H1 (cell line): ENCODE measurements around the gene TTPAL. TPM values are rescaled to one million over a fixed set of nuclear protein-coding genes. Genes with fewer than 3 reads are reported as not detected.

ENCODE experiments used
- CBX5 ChIP-seq: fragments of 300-800, 300-1000 bp; sonication (generic); IDR thresholded peaks from 2 replicates; pipeline ENCODE4 v1.7.1; 2016; ENCODE audit warnings: antibody characterized with exemption, low read length, low read depth
- CHD7 ChIP-seq: fragments of 300-600 bp; sonication (generic); IDR thresholded peaks from 2 replicates; pipeline ENCODE4 v1.7.1; 2012; ENCODE audit warnings: low read length, moderate library complexity, mild to moderate bottlenecking, inconsistent platforms; ENCODE audit not compliant: insufficient replicate concordance
- CTCF ChIP-seq, 3 experiments: IDR thresholded peaks; 1 replicate in 2 of 3; 2 replicates in 1 of 3; pipeline versions ENCODE4 v1.5.1 to v1.6.1; 2011; ENCODE audit warnings: low read length in 3 of 3, mild to moderate bottlenecking in 3 of 3, inconsistent platforms in 2 of 3, low read depth in 1 of 3, moderate library complexity in 1 of 3; ENCODE audit not compliant: insufficient read depth in 1 of 3; ENCODE audit errors: control extremely low read depth in 1 of 3
- EP300 ChIP-seq, 2 experiments: IDR thresholded peaks; 1 replicate in 1 of 2; 2 replicates in 1 of 2; pipeline ENCODE4 v1.6.1; 2011 to 2012; ENCODE audit warnings: low read depth in 2 of 2, low read length in 2 of 2, mild to moderate bottlenecking in 2 of 2, borderline replicate concordance in 1 of 2, inconsistent platforms in 1 of 2, moderate library complexity in 1 of 2
- FOSL1 ChIP-seq: IDR thresholded peaks from 2 replicates; pipeline ENCODE4 v1.6.1; 2011; ENCODE audit warnings: mild to moderate bottlenecking, low read depth, low read length, moderate library complexity; ENCODE audit not compliant: insufficient read depth
- JUN ChIP-seq: IDR thresholded peaks from 2 replicates; pipeline ENCODE4 v1.6.1; 2011; ENCODE audit warnings: low read depth, mild to moderate bottlenecking, improper control_type of control experiment, low read length
- PHF8 ChIP-seq: fragments of 200-600 bp; sonication (generic); conservative IDR thresholded peaks from 2 replicates; pipeline ENCODE4 v1.7.1; 2012; ENCODE audit warnings: low read depth, mild to moderate bottlenecking, inconsistent platforms, low read length, moderate library complexity
- TAF1 ChIP-seq: IDR thresholded peaks from 2 replicates; pipeline ENCODE4 v1.6.1; 2011; ENCODE audit warnings: mild to moderate bottlenecking, low read depth, low read length
- polyA plus RNA-seq, 7 experiments: library from polyadenylated mRNA; depleted of rRNA in 3 of 7; stranded (reverse) in 5 of 7; unstranded in 2 of 7; fragments of >200 nt in 5 of 7; fragments of 200-250 nt in 2 of 7; gene quantifications; 1 replicate in 5 of 7; 2 replicates in 1 of 7; 4 replicates in 1 of 7; pipeline versions ENCODE4 v1.2.1 to v1.2.3, GENCODE V29; 2011 to 2013; ENCODE audit warnings: missing spikeins in 2 of 7, mixed read lengths in 2 of 7
- total RNA-seq: library from RNA; stranded (reverse); fragmentation: NEBNext Ultra II Directional; extraction: Animal tissue kit (Norgen Biotek cat#: 25700); gene quantifications from 2 replicates; pipeline ENCODE4 v1.2.1, GENCODE V29; 2021

Gene TTPAL
- total and polyA plus RNA-seq, 2 of the 8 experiments (the other 6 are each of a cell fraction or from before 2014, with no cell fraction given), result 2.8 to 14.0 TPM

- TF ChIP-seq CHD7 (no peak), PHF8 (no peak), TAF1 (no peak), CTCF (IDR thresholded peaks at IDR 0.05; ENCODE audit: control extremely low read depth in 1 of 3, insufficient read depth in 1 of 3, low read depth in 1 of 3, low read length in 3 of 3) (no peak), EP300 (IDR thresholded peaks at IDR 0.05; ENCODE audit: borderline replicate concordance in 1 of 2, low read depth in 2 of 2, low read length in 2 of 2) (no peak), CBX5 (no peak), FOSL1 (no peak), JUN (no peak)
These were observed 27.8 kb upstream of the TTPAL start (continued) for GRCh38 chr20:44447827-44448419.
